ENCODE data around the gene PTPRK.

- TF ChIP-seq, protein P1, sequence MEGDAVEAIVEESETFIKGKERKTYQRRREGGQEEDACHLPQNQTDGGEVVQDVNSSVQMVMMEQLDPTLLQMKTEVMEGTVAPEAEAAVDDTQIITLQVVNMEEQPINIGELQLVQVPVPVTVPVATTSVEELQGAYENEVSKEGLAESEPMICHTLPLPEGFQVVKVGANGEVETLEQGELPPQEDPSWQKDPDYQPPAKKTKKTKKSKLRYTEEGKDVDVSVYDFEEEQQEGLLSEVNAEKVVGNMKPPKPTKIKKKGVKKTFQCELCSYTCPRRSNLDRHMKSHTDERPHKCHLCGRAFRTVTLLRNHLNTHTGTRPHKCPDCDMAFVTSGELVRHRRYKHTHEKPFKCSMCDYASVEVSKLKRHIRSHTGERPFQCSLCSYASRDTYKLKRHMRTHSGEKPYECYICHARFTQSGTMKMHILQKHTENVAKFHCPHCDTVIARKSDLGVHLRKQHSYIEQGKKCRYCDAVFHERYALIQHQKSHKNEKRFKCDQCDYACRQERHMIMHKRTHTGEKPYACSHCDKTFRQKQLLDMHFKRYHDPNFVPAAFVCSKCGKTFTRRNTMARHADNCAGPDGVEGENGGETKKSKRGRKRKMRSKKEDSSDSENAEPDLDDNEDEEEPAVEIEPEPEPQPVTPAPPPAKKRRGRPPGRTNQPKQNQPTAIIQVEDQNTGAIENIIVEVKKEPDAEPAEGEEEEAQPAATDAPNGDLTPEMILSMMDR (conservative IDR thresholded peaks at IDR 0.05; ENCODE audit: low read length) = no peak
- no peak for TF ChIP-seq EZH2phosphoT487 (IDR thresholded peaks at IDR 0.05; ENCODE audit: borderline replicate concordance, low read depth, low read length)
Measured at GRCh38 chr6:128053109-128053508, 467.3 kb downstream of the PTPRK start.
